Endothelial cell of umbilical vein (primary cell): Measurements from ENCODE around the gene THSD4. TPM values are rescaled to one million over a fixed set of nuclear protein-coding genes. Genes with fewer than 3 reads are reported as not detected.

Source experiments
- BruUV-seq: library from RNA; stranded (reverse); fragments of 400-500 nt; replicated peaks from 2 replicates; lab custom pipeline; 2021; lab: Mats Ljungman, UMichigan
- CTCF ChIA-PET: fragments of 300-600, 350-600 bp; sonication (Branson Sonifier 250); formaldehyde crosslinking; loops from one replicate; lab custom pipeline; 2021; ENCODE audit warnings: antibody characterized with exemption, inconsistent platforms; lab: Charles Lee
- POLR2A ChIA-PET: fragments of 300-600, 350-600 bp; sonication (Branson Sonifier 250); formaldehyde crosslinking; loops from one replicate; lab custom pipeline; 2021; ENCODE audit warnings: antibody characterized with exemption, inconsistent platforms; lab: Charles Lee
- DNase-seq: peaks from one replicate; pipeline ENCODE4 v3.0.0-alpha.2; 2011; ENCODE audit warnings: low read depth, low spot score
- FAIRE-seq: peaks from 2 replicates; lab custom pipeline; 2011; peaks lifted over from hg19 to GRCh38; lab: Jason Lieb, UNC
- H2AFZ ChIP-seq: 2 replicates; pipeline ENCODE4 v1.6.0; 2012; ENCODE audit warnings: low read depth, low read length, control low read depth, inconsistent platforms
- H3K27ac ChIP-seq: 2 replicates; pipeline ENCODE4 v1.5.1; 2011; ENCODE audit warnings: low read depth, mild to moderate bottlenecking, control low read depth, low read length, moderate library complexity; ENCODE audit not compliant: insufficient read depth
- H3K27me3 ChIP-seq, 2 experiments: 2 replicates each; pipeline versions ENCODE4 v1.6.0 to v1.6.1; 2011; ENCODE audit warnings: low read length in 2 of 2, mixed read lengths in 1 of 2; ENCODE audit not compliant: control insufficient read depth in 2 of 2, insufficient read depth in 2 of 2
- H3K36me3 ChIP-seq, 2 experiments: 2 replicates in 1 of 2; 3 replicates in 1 of 2; pipeline ENCODE4 v1.5.1; 2011; ENCODE audit warnings: low read length in 2 of 2, mild to moderate bottlenecking in 1 of 2, moderate library complexity in 1 of 2; ENCODE audit not compliant: control insufficient read depth in 2 of 2, insufficient read depth in 2 of 2; ENCODE audit errors: extremely low read depth in 1 of 2
- H3K4me1 ChIP-seq: 3 replicates; pipeline ENCODE4 v1.5.1; 2011; ENCODE audit warnings: mild to moderate bottlenecking, low read length; ENCODE audit not compliant: control insufficient read depth, insufficient read depth; ENCODE audit errors: extremely low read depth
- H3K4me2 ChIP-seq: 2 replicates; pipeline ENCODE4 v1.6.1; 2011; ENCODE audit warnings: low read length, control low read depth, mixed read lengths; ENCODE audit not compliant: insufficient read depth
- H3K4me3 ChIP-seq, 3 experiments: fragments of 200-600 bp in 1 of 3; sonication (generic), shearing (Covaris generic) in 1 of 3; replicated peaks in 1 of 3; 2 replicates each; pipeline ENCODE4 v1.5.1; 2011 to 2016; ENCODE audit warnings: control low read depth in 3 of 3, low read length in 3 of 3, mild to moderate bottlenecking in 2 of 3, inconsistent platforms in 1 of 3, low read depth in 1 of 3, moderate library complexity in 1 of 3; ENCODE audit not compliant: insufficient read depth in 1 of 3
- H3K79me2 ChIP-seq: 2 replicates; pipeline ENCODE4 v1.6.0; 2012; ENCODE audit warnings: low read length, inconsistent platforms; ENCODE audit not compliant: control insufficient read depth, insufficient read depth
- H3K9ac ChIP-seq: replicated peaks from 2 replicates; pipeline ENCODE3; 2011; ENCODE audit warnings: low read length, control low read depth; ENCODE audit not compliant: insufficient read depth; ENCODE audit errors: extremely low read depth
- H3K9me1 ChIP-seq: replicated peaks from 3 replicates; pipeline ENCODE4 v1.6.0; 2011; ENCODE audit warnings: mild to moderate bottlenecking, low read length; ENCODE audit not compliant: control insufficient read depth, insufficient read depth; ENCODE audit errors: extremely low read depth
- H3K9me3 ChIP-seq: replicated peaks from 2 replicates; pipeline ENCODE4 v1.5.1; 2012; ENCODE audit warnings: low read length, inconsistent platforms; ENCODE audit not compliant: control insufficient read depth, insufficient read depth
- H4K20me1 ChIP-seq: replicated peaks from 2 replicates; pipeline ENCODE3; 2011; ENCODE audit warnings: mild to moderate bottlenecking, low read length; ENCODE audit not compliant: control insufficient read depth, insufficient read depth; ENCODE audit errors: extremely low read depth
- CTCF ChIP-seq, 2 donors: IDR thresholded peaks; 1 replicate in 1 of 2; 2 replicates in 1 of 2; pipeline ENCODE4 v1.5.1; 2011; ENCODE audit warnings: low read length in 2 of 2, mild to moderate bottlenecking in 2 of 2, moderate library complexity in 2 of 2, control low read depth in 1 of 2, inconsistent platforms in 1 of 2, low read depth in 1 of 2; ENCODE audit not compliant: insufficient read depth in 1 of 2; ENCODE audit errors: extremely low read depth in 1 of 2
- EZH2 ChIP-seq: IDR thresholded peaks from 2 replicates; pipeline ENCODE4 v1.6.1; 2012; ENCODE audit warnings: borderline replicate concordance, low read depth, mild to moderate bottlenecking, moderate library complexity, low read length, inconsistent platforms; ENCODE audit not compliant: severe bottlenecking
- FOS ChIP-seq: IDR thresholded peaks from 2 replicates; pipeline ENCODE4 v1.6.1; 2011; ENCODE audit warnings: mild to moderate bottlenecking, low read length, moderate library complexity, borderline replicate concordance; ENCODE audit not compliant: insufficient read depth
- GATA2 ChIP-seq: IDR thresholded peaks from 2 replicates; pipeline ENCODE4 v1.7.0; 2011; ENCODE audit warnings: low read depth, mild to moderate bottlenecking, moderate library complexity, mixed read lengths, low read length; ENCODE audit not compliant: insufficient read length, insufficient read depth
- JUN ChIP-seq: IDR thresholded peaks from 2 replicates; pipeline ENCODE4 v1.6.1; 2011; ENCODE audit warnings: borderline replicate concordance, low read depth; ENCODE audit not compliant: insufficient read length, insufficient read depth
- MYC ChIP-seq: IDR thresholded peaks from one replicate; pipeline ENCODE4 v1.6.1; 2011; ENCODE audit warnings: mild to moderate bottlenecking, low read depth, low read length
- POLR2A ChIP-seq: IDR thresholded peaks from 2 replicates; pipeline ENCODE4 v1.6.1; 2012; ENCODE audit warnings: low read depth, mild to moderate bottlenecking, control low read depth, low read length
- POLR2AphosphoS5 ChIP-seq: IDR thresholded peaks from 2 replicates; pipeline ENCODE4 v1.6.1; 2012; ENCODE audit warnings: low read depth, mild to moderate bottlenecking, control low read depth, low read length, moderate library complexity; ENCODE audit not compliant: insufficient read depth
- dilution Hi-C: fragments of 300-500 bp; cut with MboI; formaldehyde crosslinking; loops from one replicate; pipeline ENCODE4 v1.15.0; 2019; ENCODE audit warnings: low sequenced_read_pairs; ENCODE audit not compliant: extremely low pct_ligation_motif_present
- intact Hi-C: fragments of 100-400 bp; cut with micrococcal nuclease; formaldehyde crosslinking; loops from one replicate; pipeline ENCODE4 v1.10.0; 2022
- polyA plus RNA-seq, 4 experiments: library from polyadenylated mRNA; depleted of rRNA in 3 of 4; stranded (reverse) in 3 of 4; unstranded in 1 of 4; fragments of >200 nt; gene quantifications; 2 replicates each; pipeline versions ENCODE4 v1.2.1 to v1.2.3, GENCODE V29; 2011 to 2012; ENCODE audit warnings: missing spikeins in 1 of 4
- total RNA-seq: library from RNA; stranded (reverse); gene quantifications from 2 replicates; pipeline ENCODE4 v1.2.3, GENCODE V29; 2021
- TF ChIP-seq, protein P1 (sequence below): IDR thresholded peaks from 2 replicates; pipeline ENCODE4 v1.6.1; 2011; ENCODE audit not compliant: insufficient read depth, insufficient read length

Gene THSD4
- total and polyA plus RNA-seq, 2 donors (not counting 3 experiments of a cell fraction or from before 2014, with no cell fraction given): 9.9 to 25.4 TPM

- ChIA-PET POLR2A (no interaction called here), CTCF (no interaction called here)
- H3K36me3 ChIP-seq: no peaks in the 10 kb centered on the region
- no peak overlapping the region for H3K4me3 ChIP-seq
- H3K4me2 ChIP-seq: no peak overlapping the region
- intact Hi-C loops (no loop called here), dilution Hi-C loops (no loop called here)
- no peaks in the 10 kb centered on the region for H3K9me3 ChIP-seq
- H3K9me1 ChIP-seq: no peaks in the 10 kb centered on the region
- no peaks in the 10 kb centered on the region for H4K20me1 ChIP-seq
- no TSS peak for BruUV-seq
- no peak overlapping the region for H3K27ac ChIP-seq
- DNase-seq (no peak), FAIRE-seq (no peak)
- no peak overlapping the region for H3K9ac ChIP-seq
- H3K27me3 ChIP-seq: no peaks in the 10 kb centered on the region
- no peak for TF ChIP-seq POLR2A
- TF ChIP-seq FOS: no peak
- TF ChIP-seq POLR2AphosphoS5: no peak
- TF ChIP-seq GATA2: no peak
- TF ChIP-seq JUN: no peak
- TF ChIP-seq EZH2: no peak
- no peak for TF ChIP-seq MYC
- TF ChIP-seq, protein P1, sequence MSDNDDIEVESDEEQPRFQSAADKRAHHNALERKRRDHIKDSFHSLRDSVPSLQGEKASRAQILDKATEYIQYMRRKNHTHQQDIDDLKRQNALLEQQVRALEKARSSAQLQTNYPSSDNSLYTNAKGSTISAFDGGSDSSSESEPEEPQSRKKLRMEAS: no peak
- TF ChIP-seq CTCF (IDR thresholded peaks at IDR 0.05; ENCODE audit: extremely low read depth in 1 of 2, insufficient read depth in 1 of 2, low read depth in 1 of 2, low read length in 2 of 2): no peak
- H3K79me2 ChIP-seq: no peaks in the 10 kb centered on the region
- H3K4me1 ChIP-seq: no peaks in the 10 kb centered on the region
- H2AFZ ChIP-seq: no peak overlapping the region
Observed at GRCh38 chr15:71595846-71596553, 480.7 kb downstream of the THSD4 start.
